Psoas muscle (tissue), 8 donors: ENCODE measurements around the gene ATP6V1A. TPM values are rescaled to one million over a fixed set of nuclear protein-coding genes. Genes with fewer than 3 reads are reported as not detected.

Experiments
- ATAC-seq, 4 donors: fragments of 200-7000 bp; cut with Tn5 transposase; one replicate each; pipeline ENCODE4 v1.9.1; 2020; ENCODE audit warnings: moderate library complexity in 3 of 4, mild to moderate bottlenecking in 2 of 4
- DNase-seq, 2 donors: peaks; one replicate each; pipeline ENCODE4 v3.0.0-alpha.2; 2020
- H3K27ac ChIP-seq: fragments of 200-600 bp; one replicate; pipeline ENCODE4 v1.8.0; 2022
- H3K27me3 ChIP-seq, 3 donors: fragments of 200-600 bp in 1 of 3; one replicate each; pipeline versions ENCODE4 v1.6.1 to v1.8.0; 2013 to 2022; ENCODE audit warnings: low read length in 2 of 3, mild to moderate bottlenecking in 2 of 3, moderate library complexity in 1 of 3; ENCODE audit not compliant: insufficient read depth in 3 of 3
- H3K36me3 ChIP-seq, 2 donors: fragments of 200-600 bp in 1 of 2; one replicate each; pipeline versions ENCODE4 v1.6.1 to v1.8.0; 2013 to 2022; ENCODE audit warnings: low read depth in 1 of 2, mild to moderate bottlenecking in 1 of 2, moderate library complexity in 1 of 2; ENCODE audit not compliant: insufficient read depth in 1 of 2
- H3K4me1 ChIP-seq: fragments of 200-600 bp; one replicate; pipeline ENCODE4 v1.8.0; 2022
- H3K4me3 ChIP-seq: fragments of 200-600 bp; one replicate; pipeline ENCODE4 v1.8.0; 2022; ENCODE audit warnings: mild to moderate bottlenecking
- H3K9me3 ChIP-seq: fragments of 200-600 bp; one replicate; pipeline ENCODE4 v1.8.0; 2022
- CTCF ChIP-seq: fragments of 200-600 bp; IDR thresholded peaks from one replicate; pipeline ENCODE4 v1.8.0; 2022; ENCODE audit warnings: antibody characterized with exemption
- WGBS, 3 donors: extraction: QIAGEN DNeasy Blood & Tissue Kit; methylation state at CpG; one replicate each; pipeline versions ENCODE4 v1.1.6 to v1.1.7; 2013; 5-methylcytosine and 5-hydroxymethylcytosine counted together
- intact Hi-C, 2 donors: fragments of 100-400 bp; cut with DNase I; formaldehyde crosslinking; loops; one replicate each; pipeline versions ENCODE4 v1.11.0 to v1.14.2; 2022
- polyA plus RNA-seq, 3 donors: library from polyadenylated mRNA; stranded (reverse); fragments of 200-250 nt; gene quantifications; one replicate each; pipeline ENCODE4 v1.2.3, GENCODE V29; 2013
- total RNA-seq, 4 donors: library from RNA; stranded (reverse); fragmentation: NEBNext Ultra II Directional in 2 of 4; extraction: Animal tissue kit (Norgen Biotek cat#: 25700) in 2 of 4; gene quantifications; one replicate each; pipeline versions ENCODE4 v1.2.1 to v1.2.4, GENCODE V29; 2021 to 2023
- donor health status: healthy with polysubstance abuse.
- donor health status: DM: no; HTN: no; CAD: no; lungs with moderate emphysema.
- donor health status: Bipolar disorder and iron deficiency.
- donor health status: healthy.
- donor health status: DM: yes; HTN: yes; CAD: no.
- donor health status: DM: no; HTN: no; CAD: no.
- donor health status: DM: no; HTN: no; CAD: no.
- donor health status: DM: yes; HTN: yes; CAD: no.

Gene ATP6V1A
- total and polyA plus RNA-seq, 7 donors = 4.2 to 20.6 (median 17.0) TPM

GRCh38 chr3:113795693-113796092 lies 48.9 kb downstream of the ATP6V1A start:
- DNase-seq (no peak), ATAC-seq (no peak)
- WGBS, 3 donors = 92 to 94% (median 93%) methylated on average over 4 of the region's 4 CpGs
- no peak for TF ChIP-seq CTCF
- H3K27ac ChIP-seq = no peak overlapping the region
- no peaks in the 10 kb centered on the region for H3K9me3 ChIP-seq
- no peak overlapping the region for H3K4me3 ChIP-seq
- H3K36me3 ChIP-seq = peaks cover 7 to 93% of the 10 kb centered on the region in 2 donors
- H3K27me3 ChIP-seq = no peaks in the 10 kb centered on the region
- intact Hi-C loops = no loop called here
- H3K4me1 ChIP-seq = no peaks in the 10 kb centered on the region

- H3K27me3 ChIP-seq = no peaks in the 10 kb centered on the region
- H3K36me3 ChIP-seq = peaks cover 3 to 100% of the 10 kb centered on the region in 2 donors
- 95 to 98% (median 96%) methylated on average over 3 of the region's 3 CpGs for WGBS, 3 donors
- no peaks in the 10 kb centered on the region for H3K4me1 ChIP-seq
- H3K27ac ChIP-seq = no peak overlapping the region
- no peak overlapping the region for H3K4me3 ChIP-seq
- no peak for TF ChIP-seq CTCF
- H3K9me3 ChIP-seq = no peaks in the 10 kb centered on the region
- no peak for DNase-seq
- no peak for ATAC-seq
- intact Hi-C loops = no loop called here
These were observed 56.1 kb downstream of the ATP6V1A start for GRCh38 chr3:113802795-113803455.

DNA sequence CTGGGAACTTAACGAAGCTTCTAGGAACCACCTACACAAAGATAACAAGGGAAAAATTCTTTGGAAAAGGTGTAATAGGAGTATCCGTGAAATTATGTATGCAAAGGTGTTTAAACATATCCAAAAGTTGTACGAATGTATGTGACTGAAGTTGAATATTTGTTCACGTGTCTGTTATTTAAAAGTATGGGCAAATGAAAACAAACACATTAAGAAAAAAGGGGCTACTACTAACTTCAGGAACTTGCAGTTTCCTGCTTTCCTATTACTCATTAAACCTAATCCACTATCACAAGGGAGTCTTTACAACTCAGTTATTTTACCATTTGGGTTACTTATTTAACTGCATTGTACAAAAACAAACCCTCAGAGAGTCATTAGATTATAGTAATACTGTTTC lies 57.8 kb downstream of the ATP6V1A start:
- DNase-seq = no peak
- Histone ChIP-seq H3K27me3 (no peaks in the 10 kb centered on the region), H3K27ac (no peak overlapping the region), H3K9me3 (no peaks in the 10 kb centered on the region), H3K4me1 (no peaks in the 10 kb centered on the region), H3K36me3 (peaks cover 0 to 94% of the 10 kb centered on the region in 2 donors), H3K4me3 (no peak overlapping the region)
- intact Hi-C loops = no loop called here
- 77 to 83% (median 80%) methylated on average over 4 of the region's 4 CpGs for WGBS, 3 donors
- TF ChIP-seq CTCF = no peak
- ATAC-seq = no peak

GRCh38 chr3:113805249-113805648 lies 58.4 kb downstream of the ATP6V1A start:
- no peak for ATAC-seq
- 81 to 92% (median 89%) methylated on average over 3 of the region's 3 CpGs for WGBS, 3 donors
- no peak for TF ChIP-seq CTCF

GRCh38 chr3:113812854-113813253 lies 66.0 kb downstream of the ATP6V1A start:
- intact Hi-C loops = no loop called here
- no peak for ATAC-seq
- H3K27me3 ChIP-seq = no peaks in the 10 kb centered on the region
- 79 to 89% (median 81%) methylated on average over 3 of the region's 3 CpGs for WGBS, 3 donors
- no peak for DNase-seq
- TF ChIP-seq CTCF = no peak
- no peaks in the 10 kb centered on the region for H3K9me3 ChIP-seq
- H3K36me3 ChIP-seq = peaks cover 0 to 38% of the 10 kb centered on the region in 2 donors
- no peaks in the 10 kb centered on the region for H3K4me1 ChIP-seq
- H3K27ac ChIP-seq = no peak overlapping the region
- no peak overlapping the region for H3K4me3 ChIP-seq

More at GRCh38 chr3:113805249-113805648, 58.4 kb downstream of the ATP6V1A start:
- Histone ChIP-seq H3K4me3 (no peak overlapping the region), H3K27me3 (no peaks in the 10 kb centered on the region), H3K4me1 (no peaks in the 10 kb centered on the region), H3K27ac (no peak overlapping the region), H3K36me3 (peaks cover 0 to 94% of the 10 kb centered on the region in 2 donors), H3K9me3 (no peaks in the 10 kb centered on the region)
- intact Hi-C loops = no loop called here
- DNase-seq = no peak
